Measurements from ENCODE around the gene FAF1.

GRCh38 chr1:50438945-50439344, 521.1 kb downstream of the FAF1 start:
- TF ChIP-seq CTCF (IDR thresholded peaks at IDR 0.05; ENCODE audit: insufficient read depth, low read length, poor library complexity, severe bottlenecking) = no peak
- TF ChIP-seq EZH2phosphoT487 (conservative IDR thresholded peaks at IDR 0.05; ENCODE audit: low read length) = no peak
